ENCODE data around the gene HBB. TPM values are rescaled to one million over a fixed set of nuclear protein-coding genes. Genes with fewer than 3 reads are reported as not detected.
A peak's percentile ranks its signal among the peaks of the same experiment; 100 is the strongest.

Gene HBB
- total and polyA plus RNA-seq, 2 donors (not counting 3 experiments of a cell fraction or from before 2014, with no cell fraction given): not detected

GRCh38 chr11:5210376-5210885 lies 16.4 kb downstream of the HBB start:
- Histone ChIP-seq H3K9me1 (replicated peaks; ENCODE audit: control insufficient read depth, extremely low read depth, insufficient read depth, low read length) (no peaks in the 10 kb centered on the region), H3K9ac (replicated peaks; ENCODE audit: extremely low read depth, insufficient read depth, low read length) (no peak overlapping the region), H3K27me3 (ENCODE audit: control insufficient read depth in 2 of 2, insufficient read depth in 2 of 2, low read length in 2 of 2) (no peaks in the 10 kb centered on the region), H3K79me2 (ENCODE audit: control insufficient read depth, insufficient read depth, low read length) (no peaks in the 10 kb centered on the region), H3K4me1 (ENCODE audit: control insufficient read depth, extremely low read depth, insufficient read depth, low read length) (no peaks in the 10 kb centered on the region), H3K9me3 (replicated peaks; ENCODE audit: control insufficient read depth, insufficient read depth, low read length) (no peaks in the 10 kb centered on the region), H3K36me3 (ENCODE audit: control insufficient read depth in 2 of 2, extremely low read depth in 1 of 2, insufficient read depth in 2 of 2, low read length in 2 of 2) (no peaks in the 10 kb centered on the region), H4K20me1 (replicated peaks; ENCODE audit: control insufficient read depth, extremely low read depth, insufficient read depth, low read length) (no peaks in the 10 kb centered on the region), H3K4me2 (ENCODE audit: insufficient read depth, low read length) (no peak overlapping the region), H3K4me3 (replicated peaks in 1 of 3; ENCODE audit: insufficient read depth in 1 of 3, low read depth in 1 of 3, low read length in 3 of 3) (no peak overlapping the region), H2AFZ (ENCODE audit: low read depth, low read length) (no peak overlapping the region), H3K27ac (ENCODE audit: insufficient read depth, low read depth, low read length) (no peak overlapping the region)
- no peak for DNase-seq (ENCODE audit: low read depth, low spot score)
- TF ChIP-seq MYC (IDR thresholded peaks at IDR 0.05; ENCODE audit: low read depth, low read length) (no peak), POLR2A (IDR thresholded peaks at IDR 0.05; ENCODE audit: low read depth, low read length) (no peak)
- dilution Hi-C loops (cut with MboI; ENCODE audit: extremely low pct_ligation_motif_present, low sequenced_read_pairs) (no loop called here), intact Hi-C loops (cut with micrococcal nuclease) (no loop called here)
- POLR2A ChIA-PET: no interaction called here
- BruUV-seq (replicated peaks): no TSS peak
- CTCF ChIA-PET: interaction anchor here (1.3 to 1.6 kb wide), 2 partner anchors 81 to 154 kb away, joined by 3 to 6 read pairs; no protein-coding TSS in a partner anchor
- no peak for FAIRE-seq

- H2AFZ ChIP-seq (ENCODE audit: low read depth, low read length): no peak overlapping the region
- dilution Hi-C loops (cut with MboI; ENCODE audit: extremely low pct_ligation_motif_present, low sequenced_read_pairs): no loop called here
Observed at GRCh38 chr11:5204787-5205186, 22.1 kb downstream of the HBB start.

More at GRCh38 chr11:5204787-5205186, 22.1 kb downstream of the HBB start:
- H3K9ac ChIP-seq (replicated peaks; ENCODE audit: extremely low read depth, insufficient read depth, low read length): no peak overlapping the region
- no peak overlapping the region for H3K4me3 ChIP-seq (replicated peaks in 1 of 3; ENCODE audit: insufficient read depth in 1 of 3, low read depth in 1 of 3, low read length in 3 of 3)
- H3K27ac ChIP-seq (ENCODE audit: insufficient read depth, low read depth, low read length): no peak overlapping the region
- intact Hi-C loops (cut with micrococcal nuclease): loop anchor here (1.0 to 2.0 kb wide), 5 partner anchors 80 to 604 kb away; partner anchors contain the start of gene OR52N2
- DNase-seq (ENCODE audit: low read depth, low spot score): peak; percentile 72
- H3K79me2 ChIP-seq (ENCODE audit: control insufficient read depth, insufficient read depth, low read length): no peaks in the 10 kb centered on the region
- peak; percentile 32 to 42 for TF ChIP-seq CTCF (IDR thresholded peaks at IDR 0.05; ENCODE audit: extremely low read depth in 1 of 2, insufficient read depth in 1 of 2, low read depth in 1 of 2, low read length in 2 of 2)
- TF ChIP-seq FOS (IDR thresholded peaks at IDR 0.05; ENCODE audit: borderline replicate concordance, insufficient read depth, low read length): no peak
- no TSS peak for BruUV-seq (replicated peaks)
- no peaks in the 10 kb centered on the region for H3K9me1 ChIP-seq (replicated peaks; ENCODE audit: control insufficient read depth, extremely low read depth, insufficient read depth, low read length)
- no peaks in the 10 kb centered on the region for H3K4me1 ChIP-seq (ENCODE audit: control insufficient read depth, extremely low read depth, insufficient read depth, low read length)
- CTCF ChIA-PET: interaction anchor here (3.9 kb wide), 1 partner anchor 176 kb away, joined by 39 read pairs; no protein-coding TSS in a partner anchor
- no peaks in the 10 kb centered on the region for H4K20me1 ChIP-seq (replicated peaks; ENCODE audit: control insufficient read depth, extremely low read depth, insufficient read depth, low read length)
- H3K4me2 ChIP-seq (ENCODE audit: insufficient read depth, low read length): no peak overlapping the region
- no peaks in the 10 kb centered on the region for H3K27me3 ChIP-seq (ENCODE audit: control insufficient read depth in 2 of 2, insufficient read depth in 2 of 2, low read length in 2 of 2)
- H3K9me3 ChIP-seq (replicated peaks; ENCODE audit: control insufficient read depth, insufficient read depth, low read length): no peaks in the 10 kb centered on the region
- peak; percentile 69 for FAIRE-seq
- H3K36me3 ChIP-seq (ENCODE audit: control insufficient read depth in 2 of 2, extremely low read depth in 1 of 2, insufficient read depth in 2 of 2, low read length in 2 of 2): no peaks in the 10 kb centered on the region
- POLR2A ChIA-PET: no interaction called here
